Adrenal gland (tissue), 12 donors: ENCODE data around the gene LAMA5. TPM values are rescaled to one million over a fixed set of nuclear protein-coding genes. Genes with fewer than 3 reads are reported as not detected.
A peak's percentile ranks its signal among the peaks of the same experiment; 100 is the strongest.

ENCODE experiments used
- DNase-seq, 7 donors: peaks; one replicate each; pipeline ENCODE4 v3.0.0-alpha.2; 2019 to 2020
- H3K27ac ChIP-seq, 5 donors: fragments of 200-600 bp; sonication (generic) in 4 of 5; 1 replicate in 3 of 5; 2 replicates in 2 of 5; pipeline versions ENCODE4 v1.5.1 to v1.8.0; 2016 to 2020; ENCODE audit warnings: mild to moderate bottlenecking in 1 of 5
- H3K27me3 ChIP-seq: fragments of 200-600 bp; 2 replicates; pipeline ENCODE4 v1.8.0; 2021
- H3K36me3 ChIP-seq, 2 donors: fragments of 200-600 bp; replicated peaks in 1 of 2; 1 replicate in 1 of 2; 2 replicates in 1 of 2; pipeline versions ENCODE4 v1.5.1 to v1.8.0; 2018 to 2022
- H3K4me1 ChIP-seq, 2 donors: fragments of 200-600 bp; replicated peaks in 1 of 2; 1 replicate in 1 of 2; 2 replicates in 1 of 2; pipeline versions ENCODE4 v1.5.1 to v1.8.0; 2018 to 2021
- H3K4me3 ChIP-seq, 4 donors: fragments of 200-600 bp; sonication (generic) in 3 of 4; one replicate each; pipeline ENCODE4 v1.5.1; 2016 to 2018
- H3K9me3 ChIP-seq, 3 donors: fragments of 200-600 bp; sonication (generic) in 1 of 3; replicated peaks in 1 of 3; 1 replicate in 2 of 3; 2 replicates in 1 of 3; pipeline versions ENCODE4 v1.5.1 to v1.8.0; 2016 to 2021
- CTCF ChIP-seq, 6 experiments: fragments of 450-650 bp in 4 of 6; fragments of 200-600 bp in 2 of 6; sonication (generic) in 1 of 6; IDR thresholded peaks; 1 replicate in 5 of 6; 2 replicates in 1 of 6; pipeline versions ENCODE4 v1.5.1 to v1.8.0; 2016 to 2021; ENCODE audit warnings: antibody characterized with exemption in 6 of 6, mild to moderate bottlenecking in 2 of 6, moderate library complexity in 1 of 6
- POLR2A ChIP-seq, 2 donors: fragments of 450-650 bp; IDR thresholded peaks; one replicate each; pipeline ENCODE4 v1.6.1; 2017; ENCODE audit warnings: antibody characterized with exemption in 2 of 2, mild to moderate bottlenecking in 2 of 2, moderate library complexity in 1 of 2
- WGBS, 4 donors: extraction: QIAGEN DNeasy Blood & Tissue Kit in 2 of 4; methylation state at CpG; one replicate each; pipeline versions ENCODE4 v1.1.5 to v1.1.7; 2013 to 2017; 5-methylcytosine and 5-hydroxymethylcytosine counted together
- intact Hi-C, 2 donors: fragments of 100-400 bp; cut with DNase I; formaldehyde crosslinking; loops; one replicate each; pipeline versions ENCODE4 v1.14.1 to v1.15.0; 2022 to 2023
- polyA plus RNA-seq, 3 donors: library from polyadenylated mRNA; stranded (reverse); fragments of 200-250 nt in 2 of 3; fragments of 350-450 nt in 1 of 3; fragmentation: Illumina TruSeq in 1 of 3; extraction: RNeasy Lipid Tissue Mini Kit (QIAGEN cat#74804) in 1 of 3; gene quantifications; one replicate each; pipeline ENCODE4 v1.2.3, GENCODE V29; 2013 to 2014
- total RNA-seq, 9 donors: library from RNA; depleted of rRNA in 4 of 9; stranded (reverse); fragments of >200 nt in 4 of 9; fragments of 120-200 nt in 1 of 9; fragmentation: NEBNext Ultra II Directional in 1 of 9; extraction: Animal tissue kit (Norgen Biotek cat#: 25700) in 1 of 9; gene quantifications; one replicate each; pipeline versions ENCODE4 v1.1.0 to v1.2.4, GENCODE V29; 2013 to 2023
- donor health status: healthy with polysubstance abuse.
- donor health status: Bipolar disorder and iron deficiency.
- donor health status: DM: yes; HTN: yes; CAD: no.
- donor health status: DM: no; HTN: no; CAD: no.
- donor health status: DM: no; HTN: no; CAD: no.
- donor health status: DM: yes; HTN: yes; CAD: no.

The LAMA5 gene
- total and polyA plus RNA-seq, 12 donors, result 2.0 to 537 (median 100) TPM

- TF ChIP-seq CTCF (IDR thresholded peaks at IDR 0.05), result peak; percentile 85 to 94 (median 92)
- no peak for TF ChIP-seq POLR2A (IDR thresholded peaks at IDR 0.05)
- H3K27ac ChIP-seq, result peak overlapping the region in 1 of 5 donors; percentile 80
- intact Hi-C loops, result loop anchor here (2.0 to 5.0 kb wide), 2 partner anchors 80 kb away; partner anchors contain the start of gene ADRM1 (in 2 of the 2)
- 39 to 45% (median 43%) methylated on average over 12 to 18 of the region's 18 CpGs for WGBS, 4 donors
- H3K27me3 ChIP-seq, result no peaks in the 10 kb centered on the region
- H3K9me3 ChIP-seq, result no peaks in the 10 kb centered on the region
- no peaks in the 10 kb centered on the region for H3K36me3 ChIP-seq
- DNase-seq, result peak; percentile 72 to 91 (median 84)
- H3K4me3 ChIP-seq, result no peak overlapping the region
- peaks cover 20 to 34% of the 10 kb centered on the region in 2 donors for H3K4me1 ChIP-seq
These were observed 15.4 kb upstream of the LAMA5 start for GRCh38 chr20:62382306-62383198.

- intact Hi-C loops, result loop anchor here (2.0 to 5.0 kb wide), 2 partner anchors 79 to 80 kb away; partner anchors contain the start of gene ADRM1 (in 2 of the 2)
- Histone ChIP-seq H3K4me1 (peaks cover 17 to 32% of the 10 kb centered on the region in 2 donors), H3K36me3 (no peaks in the 10 kb centered on the region), H3K27me3 (no peaks in the 10 kb centered on the region), H3K27ac (peak overlapping the region; percentile 28 to 84 (median 66)), H3K9me3 (no peaks in the 10 kb centered on the region), H3K4me3 (no peak overlapping the region)
- 91 to 98% (median 95%) methylated on average over 6 of the region's 6 CpGs for WGBS, 4 donors
- TF ChIP-seq CTCF (IDR thresholded peaks at IDR 0.05) (no peak), POLR2A (IDR thresholded peaks at IDR 0.05) (no peak)
- no peak for DNase-seq
These were observed 14.7 kb upstream of the LAMA5 start for GRCh38 chr20:62381842-62382241.

GRCh38 chr20:62381202-62381797 lies 14.2 kb upstream of the LAMA5 start:
- H3K4me1 ChIP-seq, result peaks cover 19 to 36% of the 10 kb centered on the region in 2 donors
- intact Hi-C loops, result loop anchor here in 1 of 2 donors (5.0 kb wide), 1 partner anchor 79 kb away; the partner anchor contains the start of gene ADRM1
- TF ChIP-seq POLR2A (IDR thresholded peaks at IDR 0.05), result peak in 1 of 2 donors; percentile 23
- TF ChIP-seq CTCF (IDR thresholded peaks at IDR 0.05), result no peak
- H3K4me3 ChIP-seq, result no peak overlapping the region
- DNase-seq, result peak in 6 of 7 donors; percentile 69 to 94 (median 90)
- no peaks in the 10 kb centered on the region for H3K9me3 ChIP-seq
- H3K27me3 ChIP-seq, result no peaks in the 10 kb centered on the region
- H3K36me3 ChIP-seq, result no peaks in the 10 kb centered on the region
- WGBS, 4 donors, result 32 to 52% (median 42%) methylated on average over 14 to 16 of the region's 16 CpGs
- H3K27ac ChIP-seq, result peak overlapping the region; percentile 52 to 84 (median 66)

- Histone ChIP-seq H3K27me3 (no peaks in the 10 kb centered on the region), H3K9me3 (no peaks in the 10 kb centered on the region), H3K4me3 (no peak overlapping the region), H3K27ac (no peak overlapping the region), H3K36me3 (no peaks in the 10 kb centered on the region), H3K4me1 (peaks cover 15 to 25% of the 10 kb centered on the region in 2 donors)
- no peak for TF ChIP-seq CTCF (IDR thresholded peaks at IDR 0.05)
- no peak for TF ChIP-seq POLR2A (IDR thresholded peaks at IDR 0.05)
- intact Hi-C loops, result loop anchor here in 1 of 2 donors (10.0 kb wide), 1 partner anchor 363 kb away; no protein-coding TSS in a partner anchor
- 63 to 100% (median 78%) methylated on average over 2 to 22 of the region's 22 CpGs for WGBS, 4 donors
- DNase-seq, result no peak
These were observed 11.1 kb upstream of the LAMA5 start for GRCh38 chr20:62378215-62378614.
